B cell (primary cell): ENCODE data around the gene GARIN5A. TPM values are rescaled to one million over a fixed set of nuclear protein-coding genes. Genes with fewer than 3 reads are reported as not detected.

ENCODE experiments used
- ATAC-seq: fragments of 200-7000 bp; cut with Tn5 transposase; one replicate; pipeline ENCODE4 v1.10.0; 2021; ENCODE audit warnings: low read depth, mild to moderate bottlenecking, moderate number of reproducible peaks, moderate library complexity
- CTCF ChIA-PET: fragments of 350-600 bp; sonication (Branson Sonifier 250); formaldehyde crosslinking; loops from one replicate; lab custom pipeline; 2021; ENCODE audit warnings: antibody characterized with exemption, inconsistent platforms; lab: Charles Lee
- POLR2A ChIA-PET: fragments of 350-600 bp; sonication (Branson Sonifier 250); formaldehyde crosslinking; loops from one replicate; lab custom pipeline; 2021; ENCODE audit warnings: antibody characterized with exemption; lab: Charles Lee
- DNase-seq: peaks from one replicate; pipeline ENCODE4 v3.0.0; 2013
- H2AFZ ChIP-seq: 2 replicates; pipeline ENCODE4 v1.6.1; 2012; ENCODE audit warnings: mild to moderate bottlenecking, low read depth, low read length; ENCODE audit not compliant: insufficient read depth, poor library complexity, severe bottlenecking
- H3K27ac ChIP-seq, 2 donors: 1 replicate in 1 of 2; 2 replicates in 1 of 2; pipeline ENCODE4 v1.5.1; 2012 to 2013; ENCODE audit warnings: low read length in 2 of 2, mild to moderate bottlenecking in 2 of 2, moderate library complexity in 1 of 2
- H3K27me3 ChIP-seq, 4 experiments: fragments of 200-600 bp in 1 of 4; sonication (generic) in 1 of 4; replicated peaks in 1 of 4; 1 replicate in 2 of 4; 2 replicates in 2 of 4; pipeline versions ENCODE4 v1.6.1 to v1.7.0; 2013 to 2016; ENCODE audit warnings: low read length in 3 of 4, mild to moderate bottlenecking in 2 of 4, mixed read lengths in 1 of 4, moderate library complexity in 1 of 4; ENCODE audit not compliant: insufficient read depth in 4 of 4, control insufficient read depth in 3 of 4; ENCODE audit errors: control extremely low read depth in 1 of 4
- H3K36me3 ChIP-seq, 2 experiments: replicated peaks in 1 of 2; 1 replicate in 1 of 2; 2 replicates in 1 of 2; pipeline versions ENCODE4 v1.6.1 to v1.7.1; 2013; ENCODE audit warnings: low read length in 1 of 2; ENCODE audit not compliant: insufficient read depth in 2 of 2, control insufficient read depth in 1 of 2; ENCODE audit errors: control extremely low read depth in 1 of 2, extremely low read depth in 1 of 2
- H3K4me1 ChIP-seq, 2 donors: fragments of 200-600 bp in 1 of 2; sonication (generic) in 1 of 2; 1 replicate in 1 of 2; 2 replicates in 1 of 2; pipeline versions ENCODE4 v1.5.1 to v1.6.1; 2013 to 2017; ENCODE audit warnings: low read length in 2 of 2; ENCODE audit not compliant: control insufficient read depth in 2 of 2, insufficient read depth in 2 of 2
- H3K4me2 ChIP-seq: replicated peaks from 2 replicates; pipeline ENCODE3; 2012; ENCODE audit warnings: mild to moderate bottlenecking, low read depth, low read length; ENCODE audit not compliant: poor library complexity, severe bottlenecking
- H3K4me3 ChIP-seq, 5 experiments: fragments of 200-600 bp in 1 of 5; sonication (generic) in 1 of 5; 1 replicate in 3 of 5; 2 replicates in 2 of 5; pipeline versions ENCODE4 v1.5.1 to v1.7.0; 2011 to 2016; ENCODE audit warnings: low read length in 4 of 5, mild to moderate bottlenecking in 4 of 5, low read depth in 2 of 5, control low read depth in 1 of 5, moderate library complexity in 1 of 5; ENCODE audit not compliant: insufficient read depth in 1 of 5; ENCODE audit errors: control extremely low read depth in 1 of 5, extremely low read depth in 1 of 5
- H3K79me2 ChIP-seq: fragments of 200-600 bp; sonication (generic); one replicate; pipeline ENCODE4 v1.6.0; 2016; ENCODE audit warnings: low read length; ENCODE audit not compliant: control insufficient read depth, insufficient read depth
- H3K9ac ChIP-seq: fragments of 200-600 bp; sonication (generic); 2 replicates; pipeline ENCODE4 v1.6.1; 2017; ENCODE audit warnings: mild to moderate bottlenecking, low read length, moderate library complexity
- H3K9me3 ChIP-seq, 3 donors: one replicate each; pipeline versions ENCODE4 v1.6.1 to v1.7.1; 2013; ENCODE audit warnings: low read length in 2 of 3; ENCODE audit not compliant: control insufficient read depth in 2 of 3, insufficient read depth in 1 of 3; ENCODE audit errors: control extremely low read depth in 1 of 3
- H4K20me1 ChIP-seq: 2 replicates; pipeline ENCODE4 v1.6.0; 2012; ENCODE audit warnings: mild to moderate bottlenecking, low read length; ENCODE audit not compliant: insufficient read depth, control insufficient read depth, poor library complexity, severe bottlenecking
- H3K27ac Mint-ChIP-seq: one replicate; pipeline ENCODE4 v1.8.0; 2021; ENCODE audit warnings: mixed read lengths
- H3K27me3 Mint-ChIP-seq: one replicate; pipeline ENCODE4 v1.8.0; 2021; ENCODE audit warnings: mixed read lengths
- H3K4me1 Mint-ChIP-seq: one replicate; pipeline ENCODE4 v1.8.0; 2021; ENCODE audit warnings: mixed read lengths
- H3K4me3 Mint-ChIP-seq: one replicate; pipeline ENCODE4 v1.8.0; 2021; ENCODE audit warnings: mixed read lengths
- H3K9me3 Mint-ChIP-seq: one replicate; pipeline ENCODE4 v1.8.0; 2022; ENCODE audit warnings: mixed read lengths; ENCODE audit not compliant: insufficient read depth
- CTCF ChIP-seq: fragments of 200-600 bp; IDR thresholded peaks from one replicate; pipeline ENCODE4 v1.8.0; 2022; ENCODE audit warnings: antibody characterized with exemption, mild to moderate bottlenecking
- EZH2 ChIP-seq: IDR thresholded peaks from 2 replicates; pipeline ENCODE4 v1.6.1; 2012; ENCODE audit warnings: borderline replicate concordance, low read depth, mild to moderate bottlenecking, moderate library complexity, low read length; ENCODE audit not compliant: insufficient read depth, poor library complexity, severe bottlenecking
- WGBS: methylation state at CpG from one replicate; pipeline ENCODE4 v1.1.5; 2013; ENCODE audit warnings: missing lambda C conversion rate; ENCODE audit not compliant: insufficient coverage; 5-methylcytosine and 5-hydroxymethylcytosine counted together
- intact Hi-C: fragments of 100-400 bp; cut with micrococcal nuclease; formaldehyde crosslinking; loops from one replicate; pipeline ENCODE4 v1.10.0; 2022
- polyA plus RNA-seq: library from polyadenylated mRNA; depleted of rRNA; stranded (reverse); fragments of >200 nt; gene quantifications from 2 replicates; pipeline ENCODE4 v1.2.3, GENCODE V29; 2012
- total RNA-seq, 2 donors: library from RNA; stranded (reverse); fragments of 120-200 nt in 1 of 2; gene quantifications; 1 replicate in 1 of 2; 2 replicates in 1 of 2; pipeline versions ENCODE4 v1.2.3 to v1.2.4, GENCODE V29; 2013 to 2022

Gene GARIN5A
- total and polyA plus RNA-seq, 2 donors (not counting 1 experiment from before 2014, with no cell fraction given): 0.22 to 0.34 TPM

DNA sequence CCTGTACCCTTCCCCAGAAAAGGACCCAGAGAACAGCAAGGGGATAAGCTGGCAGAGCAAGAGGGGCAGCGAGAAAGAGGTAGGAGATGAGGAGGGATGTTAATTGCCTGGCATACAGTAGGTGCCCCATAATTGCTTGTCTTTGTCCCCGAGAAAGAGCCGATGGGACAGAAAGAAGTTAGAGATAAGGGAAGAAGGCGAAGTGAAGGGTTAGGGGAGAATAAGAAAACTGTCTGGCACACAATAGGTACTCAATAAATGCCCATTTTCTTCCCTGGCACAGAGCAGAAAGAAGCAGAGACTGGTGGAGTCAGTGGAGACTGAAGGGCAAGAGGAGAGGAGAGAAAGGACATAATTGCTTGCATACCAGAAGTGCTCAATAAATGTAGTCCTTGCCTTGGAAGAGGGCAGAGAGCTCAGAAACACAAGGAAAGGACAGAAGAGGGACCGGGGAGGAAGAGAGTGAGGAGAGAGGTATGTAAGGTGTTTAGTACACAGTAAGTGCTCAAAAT, 18.4 kb upstream of the GARIN5A start:
- ChIA-PET CTCF (interaction anchor here (0.5 kb wide), 1 partner anchor 307 kb away, joined by 4 read pairs; no protein-coding TSS in a partner anchor), POLR2A (no interaction called here)
- H3K4me3 Mint-ChIP-seq: no peak overlapping the region
- H3K4me1 ChIP-seq: peaks cover 12% of the 10 kb centered on the region in 2 donors
- no peak overlapping the region for H2AFZ ChIP-seq
- no peak for DNase-seq
- H3K27ac Mint-ChIP-seq: no peak overlapping the region
- H3K9ac ChIP-seq: no peak overlapping the region
- H3K27me3 ChIP-seq: no peaks in the 10 kb centered on the region
- no peak for TF ChIP-seq EZH2
- no peak for TF ChIP-seq CTCF
- H3K4me3 ChIP-seq: no peak overlapping the region
- H3K9me3 ChIP-seq: peaks cover 0 to 8% (median 0%) of the 10 kb centered on the region in 3 donors
- no peaks in the 10 kb centered on the region for H3K27me3 Mint-ChIP-seq
- intact Hi-C loops: no loop called here
- 91% methylated on average over 3 of the region's 5 CpGs for WGBS
- no peak for ATAC-seq
- H3K27ac ChIP-seq: no peak overlapping the region
- peaks cover 21% of the 10 kb centered on the region for H3K4me1 Mint-ChIP-seq
- H3K9me3 Mint-ChIP-seq: no peaks in the 10 kb centered on the region
- no peak overlapping the region for H3K4me2 ChIP-seq
- no peaks in the 10 kb centered on the region for H3K36me3 ChIP-seq
- no peaks in the 10 kb centered on the region for H4K20me1 ChIP-seq
- H3K79me2 ChIP-seq: no peaks in the 10 kb centered on the region

- Histone ChIP-seq H3K4me3 (no peak overlapping the region), H3K27me3 (no peaks in the 10 kb centered on the region), H3K4me2 (no peak overlapping the region), H3K9me3 (peaks cover 0 to 8% (median 0%) of the 10 kb centered on the region in 3 donors), H3K9ac (no peak overlapping the region), H3K36me3 (no peaks in the 10 kb centered on the region), H3K4me1 (peaks cover 12% of the 10 kb centered on the region in 2 donors), H3K79me2 (no peaks in the 10 kb centered on the region), H3K27ac (no peak overlapping the region), H4K20me1 (no peaks in the 10 kb centered on the region), H2AFZ (no peak overlapping the region)
- ATAC-seq (no peak), DNase-seq (no peak)
- Mint-ChIP-seq H3K27ac (peak overlapping the region; percentile 37), H3K27me3 (no peaks in the 10 kb centered on the region), H3K4me1 (peaks cover 23% of the 10 kb centered on the region), H3K4me3 (no peak overlapping the region), H3K9me3 (no peaks in the 10 kb centered on the region)
- no peak for TF ChIP-seq CTCF
- TF ChIP-seq EZH2: no peak
- WGBS: 71% methylated on average over 2 of the region's 7 CpGs
- ChIA-PET CTCF (interaction anchor here (0.5 kb wide), 1 partner anchor 307 kb away, joined by 4 read pairs; no protein-coding TSS in a partner anchor), POLR2A (no interaction called here)
- intact Hi-C loops: no loop called here
Measured at GRCh38 chr19:50494186-50495019, 17.8 kb upstream of the GARIN5A start.
